Dermis blood vessel endothelial cell (primary cell): ENCODE results near the gene CD3D. TPM values are rescaled to one million over a fixed set of nuclear protein-coding genes. Genes with fewer than 3 reads are reported as not detected.

ENCODE experiments used
- DNase-seq: peaks from one replicate; pipeline ENCODE4 v3.0.0; 2010
- total RNA-seq: library from RNA; depleted of rRNA; stranded (reverse); fragments of >200 nt; gene quantifications from 2 replicates; pipeline ENCODE4 v1.2.3, GENCODE V29; 2014

Gene CD3D
- total RNA-seq, 1 donor from 2014 or later = not detected

GRCh38 chr11:118295815-118296454, 46.6 kb downstream of the CD3D start:
- DNase-seq = peak; percentile 74

- DNase-seq = no peak
Measured at GRCh38 chr11:118295199-118295598, 47.3 kb downstream of the CD3D start.

DNA sequence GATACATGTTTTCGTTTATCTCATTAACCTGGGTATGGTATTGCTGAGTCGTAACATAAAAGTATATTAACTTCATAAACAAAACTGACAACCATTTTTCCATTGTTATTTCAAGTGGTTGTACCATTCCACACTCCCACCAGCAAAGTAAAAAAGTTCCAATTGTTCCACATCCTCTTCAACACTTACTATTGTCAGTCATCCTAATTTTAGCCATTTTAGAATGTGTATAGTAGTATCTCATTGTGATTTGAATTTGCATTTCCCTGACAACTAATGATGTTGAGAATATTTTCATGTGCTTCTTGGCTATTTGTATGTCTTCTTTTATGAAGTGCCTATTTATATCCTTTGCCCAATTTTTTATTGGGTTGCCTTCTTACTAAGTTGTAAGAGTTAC, 48.5 kb downstream of the CD3D start:
- no peak for DNase-seq

GRCh38 chr11:118291477-118292135, 50.9 kb downstream of the CD3D start:
- DNase-seq = no peak

DNA sequence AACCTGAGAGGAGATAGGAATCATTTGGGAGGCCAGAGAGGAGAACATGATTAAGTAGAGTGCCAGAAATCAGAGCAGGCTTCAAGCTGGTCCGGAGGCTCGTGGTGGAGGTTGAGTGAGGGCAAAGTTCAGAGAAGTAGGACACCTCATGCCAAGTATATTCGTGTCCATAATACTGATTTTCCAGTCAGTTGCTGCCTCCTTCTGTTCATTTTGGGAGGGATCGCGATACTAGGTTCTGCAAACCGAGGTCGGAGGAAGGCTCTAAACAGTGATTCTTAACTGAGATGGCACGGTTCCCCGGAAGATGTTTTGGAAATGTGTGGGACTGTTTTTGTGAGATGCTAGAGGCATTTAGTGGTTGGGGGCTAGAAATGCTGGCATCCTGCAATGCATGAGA, 51.6 kb downstream of the CD3D start:
- DNase-seq = peak; percentile 78

- DNase-seq = no peak
Measured at GRCh38 chr11:118289401-118289800, 53.1 kb downstream of the CD3D start.

Other genes starting within 250 kb of the CD3D start
- 0.09 TPM in 1 of 2 replicates, not detected in the other for gene SCN4B, start 189.9 kb downstream of the CD3D start, total RNA-seq
- gene SCN2B, start 166.1 kb downstream of the CD3D start, total RNA-seq = under 0.01 TPM in 1 of 2 replicates, not detected in the other
- gene JAML, start 117.7 kb downstream of the CD3D start, total RNA-seq = under 0.01 TPM in 1 of 2 replicates, not detected in the other
- gene MPZL3, start 90.3 kb downstream of the CD3D start, total RNA-seq = 7.3 and 8.7 TPM in 2 replicates
- gene MPZL2, start 78.4 kb downstream of the CD3D start, total RNA-seq = 73.5 and 98.5 TPM in 2 replicates
- not detected in 2 replicates for gene CD3E, start 38.0 kb downstream of the CD3D start, total RNA-seq
- not detected in 2 replicates for gene CD3G, start 1.6 kb upstream of the CD3D start, total RNA-seq
- gene UBE4A, start 16.9 kb upstream of the CD3D start, total RNA-seq = 32.5 and 43.3 TPM in 2 replicates
- 46.4 and 58.9 TPM in 2 replicates for gene ATP5MG, start 58.9 kb upstream of the CD3D start, total RNA-seq
- 34.4 and 49.6 TPM in 2 replicates for gene KMT2A, start 93.8 kb upstream of the CD3D start, total RNA-seq
- gene TTC36, start 184.8 kb upstream of the CD3D start, total RNA-seq = 2.5 and 3.2 TPM in 2 replicates
- gene TMEM25, start 188.5 kb upstream of the CD3D start, total RNA-seq = 29.6 and 36.1 TPM in 2 replicates
- 18.7 and 23.3 TPM in 2 replicates for gene IFT46, start 223.2 kb upstream of the CD3D start, total RNA-seq
- gene ARCN1, start 229.7 kb upstream of the CD3D start, total RNA-seq = 102 and 180 TPM in 2 replicates